ENCODE measurements around the gene HERPUD1. TPM values are rescaled to one million over a fixed set of nuclear protein-coding genes. Genes with fewer than 3 reads are reported as not detected.

The HERPUD1 gene
- total and polyA plus RNA-seq, 9 of the 15 experiments (the other 6 are each of a cell fraction or from before 2014, with no cell fraction given), result 14.2 to 60.7 (median 37.4) TPM

DNA sequence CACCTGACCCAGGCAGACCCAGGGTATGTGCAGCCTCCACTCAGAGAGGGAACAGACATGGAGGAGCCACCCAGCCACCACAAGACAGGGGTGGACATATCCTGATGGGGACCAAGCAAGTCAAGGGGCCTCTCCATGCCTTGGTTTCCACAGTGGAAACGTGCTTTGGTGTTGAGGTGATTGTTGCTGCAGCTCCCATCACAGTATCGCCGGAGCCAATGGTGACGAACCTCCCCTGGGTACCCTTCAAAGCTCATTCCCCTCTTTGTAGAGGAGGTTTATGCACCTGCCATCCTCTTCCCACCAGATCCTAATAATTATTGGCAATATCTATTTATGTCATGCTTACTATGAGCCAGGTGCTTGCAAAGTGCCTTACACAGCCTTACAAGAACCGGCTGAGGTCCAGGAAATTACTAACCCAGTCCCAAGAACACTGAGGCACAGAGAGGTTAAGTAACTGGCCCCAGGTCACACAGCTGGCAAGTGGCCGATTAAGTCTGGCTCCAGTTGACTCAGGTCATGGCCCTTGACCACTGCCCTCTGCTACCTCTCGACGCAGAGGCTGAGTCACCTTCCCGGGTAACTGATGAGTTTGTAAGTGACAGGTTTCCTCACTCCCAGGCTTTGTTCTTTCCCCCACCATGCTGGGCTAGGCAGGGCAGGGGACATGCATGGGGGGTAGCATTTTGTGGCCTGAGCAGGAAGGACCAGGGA, 46.3 kb upstream of the HERPUD1 start (continued):
- 0 out of 2 replicates have a peak, but pooled peaks have one; percentile 8 for TF ChIP-seq ADNP (tag; IDR thresholded peaks at IDR 0.05)
- TF ChIP-seq ZNF184 (CRISPR knock-in tag; IDR thresholded peaks at IDR 0.05), result no peak
- TF ChIP-seq, protein P1, sequence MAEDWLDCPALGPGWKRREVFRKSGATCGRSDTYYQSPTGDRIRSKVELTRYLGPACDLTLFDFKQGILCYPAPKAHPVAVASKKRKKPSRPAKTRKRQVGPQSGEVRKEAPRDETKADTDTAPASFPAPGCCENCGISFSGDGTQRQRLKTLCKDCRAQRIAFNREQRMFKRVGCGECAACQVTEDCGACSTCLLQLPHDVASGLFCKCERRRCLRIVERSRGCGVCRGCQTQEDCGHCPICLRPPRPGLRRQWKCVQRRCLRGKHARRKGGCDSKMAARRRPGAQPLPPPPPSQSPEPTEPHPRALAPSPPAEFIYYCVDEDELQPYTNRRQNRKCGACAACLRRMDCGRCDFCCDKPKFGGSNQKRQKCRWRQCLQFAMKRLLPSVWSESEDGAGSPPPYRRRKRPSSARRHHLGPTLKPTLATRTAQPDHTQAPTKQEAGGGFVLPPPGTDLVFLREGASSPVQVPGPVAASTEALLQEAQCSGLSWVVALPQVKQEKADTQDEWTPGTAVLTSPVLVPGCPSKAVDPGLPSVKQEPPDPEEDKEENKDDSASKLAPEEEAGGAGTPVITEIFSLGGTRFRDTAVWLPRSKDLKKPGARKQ (CRISPR knock-in tag; IDR thresholded peaks at IDR 0.05), result no peak
- no peak for TF ChIP-seq MAFF (IDR thresholded peaks at IDR 0.05; ENCODE audit: low read length)
- TF ChIP-seq HDAC2 (IDR thresholded peaks at IDR 0.05), result peak; percentile 47; the same call in 1 of the 2 replicates
- no peak for TF ChIP-seq ZNF347 (CRISPR knock-in tag; IDR thresholded peaks at IDR 0.05; ENCODE audit: low read depth)
- TF ChIP-seq, protein P2, sequence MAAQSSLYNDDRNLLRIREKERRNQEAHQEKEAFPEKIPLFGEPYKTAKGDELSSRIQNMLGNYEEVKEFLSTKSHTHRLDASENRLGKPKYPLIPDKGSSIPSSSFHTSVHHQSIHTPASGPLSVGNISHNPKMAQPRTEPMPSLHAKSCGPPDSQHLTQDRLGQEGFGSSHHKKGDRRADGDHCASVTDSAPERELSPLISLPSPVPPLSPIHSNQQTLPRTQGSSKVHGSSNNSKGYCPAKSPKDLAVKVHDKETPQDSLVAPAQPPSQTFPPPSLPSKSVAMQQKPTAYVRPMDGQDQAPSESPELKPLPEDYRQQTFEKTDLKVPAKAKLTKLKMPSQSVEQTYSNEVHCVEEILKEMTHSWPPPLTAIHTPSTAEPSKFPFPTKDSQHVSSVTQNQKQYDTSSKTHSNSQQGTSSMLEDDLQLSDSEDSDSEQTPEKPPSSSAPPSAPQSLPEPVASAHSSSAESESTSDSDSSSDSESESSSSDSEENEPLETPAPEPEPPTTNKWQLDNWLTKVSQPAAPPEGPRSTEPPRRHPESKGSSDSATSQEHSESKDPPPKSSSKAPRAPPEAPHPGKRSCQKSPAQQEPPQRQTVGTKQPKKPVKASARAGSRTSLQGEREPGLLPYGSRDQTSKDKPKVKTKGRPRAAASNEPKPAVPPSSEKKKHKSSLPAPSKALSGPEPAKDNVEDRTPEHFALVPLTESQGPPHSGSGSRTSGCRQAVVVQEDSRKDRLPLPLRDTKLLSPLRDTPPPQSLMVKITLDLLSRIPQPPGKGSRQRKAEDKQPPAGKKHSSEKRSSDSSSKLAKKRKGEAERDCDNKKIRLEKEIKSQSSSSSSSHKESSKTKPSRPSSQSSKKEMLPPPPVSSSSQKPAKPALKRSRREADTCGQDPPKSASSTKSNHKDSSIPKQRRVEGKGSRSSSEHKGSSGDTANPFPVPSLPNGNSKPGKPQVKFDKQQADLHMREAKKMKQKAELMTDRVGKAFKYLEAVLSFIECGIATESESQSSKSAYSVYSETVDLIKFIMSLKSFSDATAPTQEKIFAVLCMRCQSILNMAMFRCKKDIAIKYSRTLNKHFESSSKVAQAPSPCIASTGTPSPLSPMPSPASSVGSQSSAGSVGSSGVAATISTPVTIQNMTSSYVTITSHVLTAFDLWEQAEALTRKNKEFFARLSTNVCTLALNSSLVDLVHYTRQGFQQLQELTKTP (IDR thresholded peaks at IDR 0.05; ENCODE audit: low read depth in 1 of 2, partially characterized antibody in 2 of 2), result no peak
- peak; percentile 68 for TF ChIP-seq FOSL1 (tag; conservative IDR thresholded peaks at IDR 0.05)
- TF ChIP-seq BCOR (IDR thresholded peaks at IDR 0.05), result peak; percentile 88
- TF ChIP-seq SMAD3 (CRISPR knock-in tag; conservative IDR thresholded peaks at IDR 0.05), result no peak
- no peak for TF ChIP-seq PHF21A (IDR thresholded peaks at IDR 0.05; ENCODE audit: borderline replicate concordance, low read depth)
- no peak for TF ChIP-seq SRSF7 (optimal IDR thresholded peaks at IDR 0.05; ENCODE audit: low read depth, low read length)
- no peak for TF ChIP-seq ESRRB (CRISPR knock-in tag; IDR thresholded peaks at IDR 0.05; ENCODE audit: borderline replicate concordance)
- no peak for TF ChIP-seq MCM2 (IDR thresholded peaks at IDR 0.05; ENCODE audit: low read depth)
- no peak for TF ChIP-seq TOE1 (IDR thresholded peaks at IDR 0.05; ENCODE audit: borderline replicate concordance)
- no peak for TF ChIP-seq TOE1 (CRISPR knock-in tag; IDR thresholded peaks at IDR 0.05; ENCODE audit: borderline replicate concordance, low read depth)
- TF ChIP-seq ARNT (IDR thresholded peaks at IDR 0.05), result no peak
- no peak for TF ChIP-seq ZBTB7A (IDR thresholded peaks at IDR 0.05; ENCODE audit: borderline replicate concordance, control insufficient read depth, low read depth, low read length)
- no peak for TF ChIP-seq POLR2B (IDR thresholded peaks at IDR 0.05; ENCODE audit: low read depth, partially characterized antibody)
- no peak for TF ChIP-seq ETS2 (tag; IDR thresholded peaks at IDR 0.05; ENCODE audit: borderline replicate concordance, poor library complexity, severe bottlenecking)
- TF ChIP-seq NFE2 (IDR thresholded peaks at IDR 0.05; ENCODE audit: low read depth), result peak; percentile 48; the same call in 1 of the 2 replicates
- peak; percentile 66 for TF ChIP-seq JUND (IDR thresholded peaks at IDR 0.05; ENCODE audit: borderline replicate concordance, low read depth, low read length)
- peak; percentile 37; the same call in 1 of the 3 replicates for TF ChIP-seq JUND (tag; IDR thresholded peaks at IDR 0.05; ENCODE audit: borderline replicate concordance, low read depth, low read length)
- TF ChIP-seq U2AF1 (optimal IDR thresholded peaks at IDR 0.05; ENCODE audit: low read depth, low read length), result no peak
- TF ChIP-seq PTBP1 (IDR thresholded peaks at IDR 0.05; ENCODE audit: low read depth, low read length), result 0 out of 2 replicates have a peak, but pooled peaks have one; percentile 75
